ENCODE data around the gene SLCO3A1.

SLCO3A1 gene

DNA sequence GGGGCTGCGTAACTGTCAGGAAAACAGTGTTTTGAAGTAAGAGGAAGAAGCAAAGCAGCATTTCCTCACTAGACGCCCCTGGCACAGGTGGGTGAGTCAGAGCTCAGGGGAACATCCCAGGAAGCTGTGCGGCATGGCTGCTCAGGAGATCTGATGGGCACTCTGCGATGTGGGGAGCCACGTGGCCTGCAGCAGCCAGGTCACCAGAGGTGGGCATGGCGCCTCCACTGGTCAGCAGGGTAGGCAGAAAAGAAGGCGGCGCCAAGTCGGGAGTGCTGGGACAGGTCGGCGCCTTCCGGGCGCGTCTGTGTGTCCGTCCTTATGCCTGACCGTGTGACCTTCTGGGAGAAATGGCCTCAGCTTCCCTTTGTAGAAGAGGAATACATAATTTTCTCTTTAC lies 290.3 kb downstream of the SLCO3A1 start:
- DNase-seq: no peak

DNA sequence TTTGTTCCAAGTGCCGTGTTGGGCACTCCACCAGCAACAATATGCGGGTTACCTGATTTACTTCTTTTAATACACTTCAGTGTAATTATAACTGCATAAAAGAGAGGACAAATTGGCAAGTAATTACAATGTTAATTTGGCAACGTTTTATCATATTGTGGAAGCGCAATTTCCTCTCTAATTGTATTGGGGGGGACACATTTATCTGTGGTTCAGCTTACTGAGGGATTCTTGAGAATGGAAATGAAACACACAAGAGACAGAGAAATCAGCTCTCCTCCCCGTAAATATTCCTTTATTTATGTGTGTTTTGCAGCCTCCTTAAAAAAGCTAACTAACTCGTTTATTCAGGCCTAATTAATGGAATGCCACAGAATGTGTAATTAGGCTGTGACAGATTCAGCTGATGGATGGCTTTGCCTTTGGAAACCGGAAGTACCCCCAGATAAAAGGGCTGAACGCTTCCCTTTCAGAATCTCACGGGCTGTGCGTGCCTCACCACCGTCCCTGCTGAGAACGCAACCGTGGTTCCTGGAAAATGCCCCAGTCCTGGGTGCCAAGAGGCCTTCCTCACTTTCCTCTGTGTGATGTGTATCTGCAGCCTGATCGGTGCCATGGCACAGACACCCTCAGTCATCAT lies 293.1 kb downstream of the SLCO3A1 start:
- peak; percentile 48 for DNase-seq

DNA sequence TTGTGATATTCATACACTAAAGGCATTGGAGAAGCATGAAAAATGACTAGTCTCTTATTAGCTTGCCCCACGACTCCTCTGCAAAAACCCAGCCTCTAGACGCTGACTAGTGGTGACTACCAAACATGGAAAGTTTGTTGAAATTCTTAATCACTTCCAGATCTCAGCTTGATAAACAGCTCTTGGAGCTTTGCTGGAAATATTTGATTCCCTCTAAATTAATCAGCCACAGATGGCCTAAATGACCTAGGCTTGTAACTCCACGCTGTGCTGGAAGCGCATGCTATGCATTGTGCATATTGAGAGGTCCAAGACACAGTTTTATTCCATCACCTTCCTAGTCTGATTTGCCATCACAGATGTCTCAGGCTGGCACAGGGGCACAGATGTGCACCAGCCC lies 295.5 kb downstream of the SLCO3A1 start:
- no peak for DNase-seq

DNA sequence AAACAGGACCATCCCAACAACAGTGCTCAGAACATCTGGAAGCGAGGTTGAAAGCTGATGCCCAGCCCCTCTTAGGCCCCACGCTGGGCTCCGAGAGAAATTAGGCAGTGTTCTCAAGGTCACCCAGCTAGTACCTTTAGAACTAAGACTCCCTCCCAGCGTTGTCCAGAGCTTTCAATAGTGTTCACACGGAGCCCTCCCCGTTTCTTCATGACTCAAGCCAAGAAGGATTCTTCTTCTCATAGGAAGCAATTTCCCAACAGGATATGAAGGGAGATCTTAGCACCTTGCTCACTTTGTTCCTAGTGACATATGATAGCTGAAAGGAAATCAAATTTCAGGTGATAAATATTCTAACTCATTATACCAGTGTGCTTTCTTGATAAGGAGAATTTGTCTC lies 296.0 kb downstream of the SLCO3A1 start:
- DNase-seq: no peak

DNA sequence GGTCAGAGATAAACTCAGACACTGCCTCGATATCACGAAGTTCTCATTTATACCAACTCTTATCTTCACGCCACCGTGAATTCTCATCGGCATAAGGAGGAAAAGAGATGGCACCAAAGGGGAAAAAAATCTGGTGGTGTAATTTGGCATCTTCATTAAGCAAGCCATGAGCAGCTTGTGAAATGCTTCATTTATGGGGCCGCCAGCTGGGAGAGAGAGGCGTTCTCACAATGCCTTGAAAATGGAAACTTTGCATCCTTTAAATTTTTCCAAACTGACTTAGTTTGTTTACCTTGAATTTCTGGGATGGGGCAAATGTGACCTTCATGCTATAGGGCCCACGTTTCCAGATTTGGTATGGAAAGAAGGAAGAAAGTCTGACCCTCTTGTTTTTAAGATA lies 297.7 kb downstream of the SLCO3A1 start:
- DNase-seq: no peak

DNA sequence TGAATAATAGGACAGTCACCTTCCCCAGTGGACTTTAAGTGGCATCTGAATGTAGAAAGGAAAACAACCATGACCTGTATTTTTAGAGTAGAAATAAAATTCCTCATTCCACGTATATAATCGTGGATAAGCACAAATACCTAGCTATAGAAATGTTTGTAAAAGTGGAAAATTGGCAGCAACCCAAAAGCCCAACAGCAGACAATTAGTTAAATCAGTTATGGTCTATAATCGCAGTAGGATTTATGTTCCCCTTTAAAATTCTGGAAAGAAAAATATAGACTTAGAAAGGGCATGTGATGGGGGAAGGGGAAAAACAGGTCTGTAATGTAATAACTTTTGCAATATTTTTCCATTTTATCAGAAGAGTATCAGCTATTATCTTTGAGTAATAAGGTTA lies 298.2 kb downstream of the SLCO3A1 start:
- no peak for DNase-seq

DNA sequence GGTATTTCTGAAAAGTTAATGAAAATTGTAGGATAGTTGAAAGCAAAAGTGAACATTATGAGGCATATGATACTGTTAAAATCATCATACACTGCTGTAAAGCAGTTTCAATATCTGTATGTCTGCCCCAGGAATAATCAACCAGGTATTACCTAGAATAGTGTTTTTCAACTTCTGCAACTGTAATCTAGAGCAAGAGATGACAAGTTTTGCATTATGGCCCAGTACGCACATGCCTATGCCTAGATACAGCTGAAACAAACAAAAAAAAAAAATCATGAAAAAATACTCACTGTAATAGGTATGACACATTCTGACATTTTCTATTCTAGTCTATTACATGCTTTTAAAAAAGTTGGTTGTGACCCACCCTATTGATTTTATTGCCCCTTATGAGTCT lies 299.5 kb downstream of the SLCO3A1 start:
- DNase-seq: no peak

DNA sequence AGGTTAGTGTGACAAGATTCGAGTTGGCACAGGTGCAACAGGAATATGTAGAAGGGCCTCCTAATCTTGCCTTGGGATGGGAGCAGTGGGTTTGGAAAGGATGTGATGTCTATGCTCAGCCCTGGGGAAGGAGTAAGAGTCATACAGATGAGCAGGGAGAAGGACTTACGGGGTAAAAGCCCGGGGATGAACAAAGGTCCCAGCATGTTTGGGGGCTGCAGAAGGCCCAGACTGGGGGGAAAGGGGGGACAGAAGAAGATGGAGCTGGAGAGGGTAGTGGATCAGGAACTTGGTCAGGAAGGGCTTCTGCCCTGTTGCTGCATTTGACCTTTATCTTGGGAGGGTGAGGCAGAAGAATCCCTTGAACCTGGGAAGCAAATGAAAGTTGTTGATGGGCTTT lies 300.1 kb downstream of the SLCO3A1 start:
- DNase-seq: no peak

DNA sequence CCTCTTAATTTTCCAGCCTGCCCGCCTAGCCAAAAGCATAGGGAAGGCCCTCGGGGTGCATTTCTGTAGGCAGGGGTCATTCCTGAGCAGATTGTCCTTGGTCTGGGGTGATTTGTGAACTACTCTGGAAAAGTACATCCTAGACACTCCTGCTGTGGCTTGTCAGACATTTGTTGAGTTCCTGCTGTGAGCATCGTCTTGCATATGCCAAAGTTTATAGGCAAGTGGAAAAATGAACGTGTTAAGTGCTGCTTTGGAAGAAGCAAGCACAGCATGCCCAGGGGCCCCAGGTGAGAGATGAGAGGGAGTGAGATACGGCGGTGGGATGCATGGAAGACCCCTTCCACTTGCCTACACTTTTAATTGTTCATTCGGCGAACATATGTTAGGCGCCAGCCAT lies 302.4 kb downstream of the SLCO3A1 start:
- DNase-seq: no peak

DNA sequence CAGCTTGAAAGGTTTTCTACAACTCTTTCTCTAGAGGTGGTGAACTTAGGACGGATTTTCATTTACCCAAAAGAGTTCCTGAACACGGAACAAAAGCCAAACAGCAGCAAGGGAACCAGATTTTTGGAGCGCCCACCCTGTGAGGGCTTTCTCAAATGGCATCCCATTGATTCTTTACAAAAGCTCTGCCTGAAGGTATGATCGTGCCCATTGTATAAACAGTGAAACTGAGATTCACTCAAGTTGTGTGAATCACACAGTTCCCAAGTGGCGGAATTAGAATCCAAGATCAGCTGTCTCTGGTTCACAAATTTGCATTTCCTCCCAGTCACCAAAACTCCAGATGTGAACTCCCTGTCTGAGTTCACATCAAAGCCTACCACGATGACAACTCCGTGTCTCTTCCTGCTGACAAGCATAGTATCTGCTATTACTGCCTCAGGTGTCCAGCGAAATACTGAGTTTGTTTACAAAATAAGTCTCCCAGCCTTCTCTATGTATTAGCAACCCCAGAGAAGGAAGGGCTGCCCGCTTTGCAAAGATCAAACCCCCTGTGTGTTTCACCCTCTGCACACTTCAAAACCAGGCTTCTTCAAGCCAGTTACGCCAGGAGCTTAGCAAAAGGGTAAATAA lies 304.3 kb downstream of the SLCO3A1 start:
- no peak for DNase-seq

DNA sequence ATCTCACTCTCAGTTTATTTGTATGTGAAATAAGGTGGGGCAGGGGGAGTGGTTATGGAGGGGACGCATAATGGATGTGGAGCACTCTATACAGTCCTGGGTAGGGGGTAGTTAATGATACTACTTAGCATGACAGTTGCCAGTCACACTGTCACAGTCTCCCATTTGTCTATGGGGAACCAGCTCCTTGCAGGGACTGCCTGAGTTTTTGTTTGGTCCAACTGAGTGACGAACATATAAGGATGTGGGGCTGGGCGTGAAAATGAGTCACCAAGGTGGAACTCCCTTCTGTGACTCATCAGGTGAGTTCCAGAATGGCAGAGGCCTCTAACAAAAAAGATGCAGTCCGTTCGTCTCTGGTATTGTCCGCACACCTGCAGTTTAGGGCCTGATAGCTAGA lies 304.9 kb downstream of the SLCO3A1 start:
- no peak for DNase-seq

DNA sequence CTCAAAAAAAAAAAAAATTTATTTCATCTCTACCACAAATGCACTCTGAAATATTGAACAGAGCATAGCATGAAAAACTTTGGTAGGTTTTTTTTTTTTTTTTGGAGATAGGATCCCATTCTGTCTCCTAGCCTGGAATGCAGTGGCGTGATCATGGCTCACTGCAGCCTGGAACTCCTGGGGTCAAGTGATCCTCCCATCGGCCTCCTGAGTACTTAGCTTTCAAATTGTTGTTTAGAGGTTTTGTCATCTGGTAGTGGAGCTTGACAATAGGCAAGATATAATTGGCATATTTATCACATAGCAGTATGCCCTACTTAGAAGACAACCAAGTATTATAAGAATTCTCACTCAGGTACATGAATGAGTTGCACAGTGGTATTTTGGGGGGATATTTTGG lies 306.0 kb downstream of the SLCO3A1 start:
- no peak for DNase-seq

DNA sequence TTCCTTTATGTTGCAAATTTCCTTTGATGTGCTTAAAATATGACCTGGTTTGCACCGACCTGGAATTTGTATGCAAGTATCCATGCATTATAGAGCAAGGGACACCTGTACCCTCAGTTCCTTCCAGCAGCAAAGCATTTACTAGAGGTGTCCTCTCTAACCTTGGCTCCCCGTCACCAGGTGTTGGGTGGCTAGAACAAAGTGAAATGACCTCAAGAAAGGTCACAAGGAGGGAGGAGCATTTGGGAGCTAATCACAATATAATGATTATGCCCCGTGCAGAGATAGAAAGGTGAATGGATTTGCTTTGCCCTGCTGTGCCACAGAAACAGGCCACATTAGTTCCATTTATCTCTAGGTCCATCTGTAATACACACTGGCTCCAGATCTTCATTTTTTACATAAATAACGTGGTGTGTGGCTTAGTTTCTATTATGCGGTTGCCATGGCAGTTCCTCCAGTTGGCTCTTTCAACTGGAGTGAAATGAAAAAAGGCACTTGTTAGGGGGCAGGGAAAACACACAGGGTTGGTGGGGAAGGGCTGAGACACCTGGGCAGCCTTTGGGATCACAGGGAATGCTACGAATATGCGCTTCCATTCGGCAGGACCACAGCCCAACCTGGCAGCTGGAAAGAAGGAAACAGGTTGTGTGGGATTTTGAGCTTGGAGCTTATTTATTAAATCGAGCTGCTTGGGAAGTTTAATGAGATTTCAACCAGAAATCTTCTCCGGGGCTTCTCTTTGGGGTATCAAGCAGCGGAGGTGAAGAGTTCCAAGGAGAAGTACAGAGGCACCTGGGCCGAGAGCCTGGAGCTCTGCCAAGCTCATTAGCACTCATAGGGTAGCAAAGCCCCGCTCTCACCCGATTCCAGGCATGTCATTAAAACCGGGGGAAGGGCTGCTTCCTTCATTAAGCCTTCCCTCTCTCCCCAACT lies 306.7 kb downstream of the SLCO3A1 start:
- no peak for DNase-seq

DNA sequence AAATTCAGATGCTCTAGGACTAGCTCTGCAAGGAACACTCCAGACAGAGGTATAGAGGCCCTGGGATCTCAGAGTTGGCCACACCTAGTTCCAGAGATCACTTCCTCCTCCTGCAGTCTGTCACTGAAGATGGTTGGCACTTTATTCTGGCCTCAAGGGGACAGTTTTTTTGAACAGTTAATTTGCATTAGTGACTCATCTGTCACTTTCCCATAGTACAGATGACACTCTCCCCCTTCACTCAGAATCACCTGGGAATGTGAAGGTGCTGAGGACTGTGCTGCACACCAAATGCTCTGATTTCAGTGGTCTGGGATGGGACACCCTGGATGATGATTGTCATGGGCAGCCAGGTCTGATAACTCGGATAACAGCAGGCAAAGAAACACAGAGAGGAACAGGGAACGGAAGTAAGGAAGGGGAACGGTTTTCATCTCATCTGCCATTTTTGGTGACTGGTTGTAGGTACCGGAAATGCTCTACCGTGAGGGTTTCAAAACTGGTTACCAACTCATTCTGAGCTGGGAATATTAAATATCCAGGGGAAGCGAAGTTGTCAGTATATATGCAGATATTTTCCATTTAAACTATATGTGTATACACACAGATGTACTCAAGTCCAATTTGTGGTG lies 307.6 kb downstream of the SLCO3A1 start:
- DNase-seq: no peak

DNA sequence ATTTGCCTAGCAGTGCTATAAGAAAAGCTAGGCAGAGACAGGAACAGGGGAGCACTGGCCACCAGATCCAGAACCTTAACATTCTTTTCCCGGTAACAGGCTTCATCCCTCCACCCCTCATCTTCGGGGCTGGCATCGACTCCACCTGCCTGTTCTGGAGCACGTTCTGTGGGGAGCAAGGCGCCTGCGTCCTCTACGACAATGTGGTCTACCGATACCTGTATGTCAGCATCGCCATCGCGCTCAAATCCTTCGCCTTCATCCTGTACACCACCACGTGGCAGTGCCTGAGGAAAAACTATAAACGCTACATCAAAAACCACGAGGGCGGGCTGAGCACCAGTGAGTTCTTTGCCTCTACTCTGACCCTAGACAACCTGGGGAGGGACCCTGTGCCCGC lies 309.1 kb downstream of the SLCO3A1 start:
- DNase-seq: no peak

DNA sequence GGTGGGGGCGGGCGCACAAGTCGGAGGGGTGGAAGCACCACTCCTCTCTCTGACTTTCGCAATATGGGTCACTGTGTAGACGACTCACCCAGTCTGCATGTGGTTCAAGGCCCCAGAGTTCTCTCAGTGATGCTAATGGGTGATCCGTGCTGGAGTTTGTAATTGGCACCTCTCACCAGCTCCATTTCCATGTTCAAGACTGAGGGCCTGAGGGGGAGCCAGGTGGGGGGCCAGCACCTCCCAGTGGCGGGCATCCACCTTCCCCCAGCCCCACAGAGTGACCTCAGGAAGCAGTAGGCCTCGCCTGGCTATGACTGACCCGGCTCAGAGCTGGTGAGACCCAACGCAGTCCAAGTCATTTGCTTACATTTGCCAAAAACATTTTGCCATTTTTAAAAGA lies 310.1 kb downstream of the SLCO3A1 start:
- DNase-seq: no peak

DNA sequence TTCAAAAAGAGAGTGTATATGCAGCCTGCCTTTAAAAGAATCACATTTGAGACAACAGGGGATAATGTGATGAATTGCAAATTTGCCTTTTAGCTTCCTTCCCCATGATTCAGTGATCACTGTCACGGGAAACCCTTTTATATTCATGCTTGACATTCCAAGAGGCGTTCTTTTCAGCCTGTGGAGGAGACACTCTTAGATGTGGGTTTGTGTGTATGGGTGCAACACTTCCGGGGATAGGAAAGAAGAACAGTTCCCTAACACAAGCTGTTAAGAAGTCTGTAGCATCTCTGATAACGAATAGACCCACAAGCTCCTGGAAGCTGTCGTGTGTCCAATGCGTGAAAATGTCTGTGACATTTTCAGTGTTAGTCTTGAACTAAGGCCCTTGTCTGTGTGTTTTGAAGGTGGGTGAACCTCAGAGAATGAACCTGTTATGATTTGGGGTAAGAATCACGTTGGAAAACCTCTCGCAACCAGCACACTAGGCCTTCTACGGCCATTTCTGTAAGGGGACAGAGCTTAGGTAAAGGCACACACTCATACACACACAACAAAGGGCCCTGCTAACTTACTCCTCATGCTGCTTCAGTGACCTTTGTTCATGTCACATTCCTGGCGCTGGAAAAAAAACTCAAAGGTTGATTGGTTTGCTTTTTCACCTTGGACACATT lies 311.0 kb downstream of the SLCO3A1 start:
- no peak for DNase-seq

DNA sequence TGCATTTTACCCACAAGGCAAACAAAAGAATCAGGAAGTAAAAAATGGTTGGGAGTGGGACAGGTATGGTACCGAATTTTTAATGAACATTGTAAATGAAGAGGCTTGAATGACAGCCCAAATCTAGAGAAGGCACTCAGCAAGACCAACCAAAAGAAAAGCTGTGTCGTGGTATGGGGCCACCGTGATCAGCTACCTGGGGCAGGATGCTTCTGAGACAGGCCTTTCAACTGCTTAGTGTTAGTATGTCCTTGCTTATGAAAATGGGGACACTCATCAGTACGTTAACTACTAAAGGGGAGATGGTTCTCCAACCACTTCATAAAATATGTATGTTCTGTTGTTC lies 311.5 kb downstream of the SLCO3A1 start:
- DNase-seq: no peak

DNA sequence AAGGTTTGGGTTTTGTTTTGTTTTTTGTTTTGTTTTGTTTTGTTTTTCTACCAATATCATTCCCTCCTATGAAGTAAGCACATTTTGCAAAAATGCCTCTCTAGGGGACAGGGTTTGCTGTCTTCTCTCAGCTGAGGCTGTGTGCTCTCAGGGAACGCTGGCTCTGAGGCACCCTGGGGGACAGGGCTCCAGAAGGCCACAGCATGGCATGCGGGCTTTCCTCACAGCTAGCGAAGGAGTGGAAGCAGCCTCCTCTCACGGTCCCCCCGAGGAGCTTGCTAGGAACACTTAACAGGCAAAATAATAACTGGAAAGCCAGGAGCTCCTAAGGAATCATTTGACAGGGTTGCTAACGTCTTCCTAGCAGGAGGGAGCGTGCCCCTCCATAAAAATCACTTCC lies 312.5 kb downstream of the SLCO3A1 start:
- no peak for DNase-seq

DNA sequence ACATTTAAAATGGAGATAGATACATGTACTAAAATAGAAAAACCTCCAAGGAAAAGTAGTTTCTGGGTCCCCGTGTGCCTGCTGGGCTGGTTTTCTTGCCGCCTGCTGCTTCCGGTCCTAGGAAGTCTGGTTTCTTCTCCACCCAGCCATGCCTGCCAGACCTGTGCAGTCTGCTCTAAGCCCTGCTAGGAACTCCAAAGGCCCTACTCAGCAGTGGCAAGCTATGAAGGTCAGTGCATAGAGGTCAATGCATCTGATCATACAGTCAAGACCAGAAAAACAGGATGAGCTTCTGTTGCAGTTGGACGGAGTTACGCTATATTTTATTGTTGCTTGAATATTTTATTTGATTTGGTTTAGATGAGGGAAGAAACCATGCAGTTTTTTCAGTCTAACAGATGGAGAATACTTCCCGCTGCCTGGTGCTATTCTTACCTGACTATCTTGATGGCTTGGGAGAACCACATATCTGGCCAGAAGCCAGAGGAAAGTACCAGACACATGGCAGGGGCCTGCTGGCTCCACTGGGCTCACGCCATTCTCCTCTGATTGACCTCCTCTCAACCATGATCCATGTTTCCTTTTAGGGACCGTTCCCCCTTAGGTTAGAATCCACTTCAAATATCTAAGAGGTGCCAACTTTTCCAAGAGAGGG lies 313.4 kb downstream of the SLCO3A1 start:
- no peak for DNase-seq

DNA sequence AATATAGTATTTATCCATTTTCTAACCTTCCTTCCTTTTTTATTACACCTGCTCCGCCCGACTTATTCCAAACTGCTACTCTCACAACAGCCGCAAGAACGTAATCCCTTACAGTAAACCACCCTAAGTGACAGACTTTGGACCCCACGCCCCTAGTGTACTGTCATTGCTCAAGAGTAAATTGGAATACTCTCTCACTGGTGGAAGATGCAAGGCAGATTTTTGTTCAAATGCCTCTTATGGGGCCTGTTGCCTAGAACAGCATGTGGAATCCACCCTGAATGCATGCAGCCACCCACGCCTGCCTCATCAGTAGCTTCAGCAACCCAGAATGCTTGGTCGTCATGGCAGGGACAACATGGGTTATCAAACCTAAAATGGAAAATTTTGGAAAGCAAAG lies 313.9 kb downstream of the SLCO3A1 start:
- DNase-seq: no peak

DNA sequence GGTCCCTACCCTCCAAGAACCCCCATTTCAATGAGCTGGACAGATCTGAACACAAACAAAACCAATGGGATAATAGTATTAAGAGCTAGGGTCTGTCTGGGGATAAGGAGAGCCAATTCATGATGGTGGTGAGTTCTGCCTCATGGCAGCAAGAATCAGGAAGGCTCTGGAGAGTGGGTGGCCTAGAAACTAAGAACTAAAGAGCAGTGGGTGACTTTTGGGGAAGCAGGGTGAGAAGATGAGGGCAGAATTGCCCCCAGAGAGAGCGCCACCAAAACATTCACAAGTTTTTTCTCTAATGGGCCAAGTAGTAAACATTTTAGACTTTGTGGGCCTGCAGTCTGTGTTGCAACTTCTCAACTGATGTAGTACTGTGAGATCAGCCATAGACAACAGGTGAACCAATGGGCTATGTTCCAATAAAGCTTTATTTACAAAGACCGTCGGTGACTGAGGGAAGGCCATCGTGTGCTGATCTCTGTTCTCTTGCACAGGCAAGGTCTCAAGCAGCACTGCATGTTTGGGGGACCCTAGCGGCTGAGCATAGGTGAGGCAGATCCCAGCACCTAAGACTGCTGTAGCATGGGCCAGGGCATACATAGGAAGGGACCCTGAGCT lies 314.7 kb downstream of the SLCO3A1 start:
- DNase-seq: no peak

Measured in NCI-H1417 treated with DMSO at 0.1 percent for 48 hours (cell line).